ENCODE measurements around the gene TNPO3.

- TF ChIP-seq TCF7L2 (IDR thresholded peaks at IDR 0.05; ENCODE audit: borderline replicate concordance, extremely low read depth, insufficient read depth, insufficient read length) (no peak), EZH2 (IDR thresholded peaks at IDR 0.05) (no peak), CEBPB (IDR thresholded peaks at IDR 0.05; ENCODE audit: low read depth) (no peak), POLR2AphosphoS5 (IDR thresholded peaks at IDR 0.05; ENCODE audit: low read depth, low read length) (no peak), MAX (IDR thresholded peaks at IDR 0.05) (no peak), CBX3 (IDR thresholded peaks at IDR 0.05; ENCODE audit: low read depth) (no peak), RAD21 (IDR thresholded peaks at IDR 0.05; ENCODE audit: low read depth) (no peak)
- TF ChIP-seq, protein P1, sequence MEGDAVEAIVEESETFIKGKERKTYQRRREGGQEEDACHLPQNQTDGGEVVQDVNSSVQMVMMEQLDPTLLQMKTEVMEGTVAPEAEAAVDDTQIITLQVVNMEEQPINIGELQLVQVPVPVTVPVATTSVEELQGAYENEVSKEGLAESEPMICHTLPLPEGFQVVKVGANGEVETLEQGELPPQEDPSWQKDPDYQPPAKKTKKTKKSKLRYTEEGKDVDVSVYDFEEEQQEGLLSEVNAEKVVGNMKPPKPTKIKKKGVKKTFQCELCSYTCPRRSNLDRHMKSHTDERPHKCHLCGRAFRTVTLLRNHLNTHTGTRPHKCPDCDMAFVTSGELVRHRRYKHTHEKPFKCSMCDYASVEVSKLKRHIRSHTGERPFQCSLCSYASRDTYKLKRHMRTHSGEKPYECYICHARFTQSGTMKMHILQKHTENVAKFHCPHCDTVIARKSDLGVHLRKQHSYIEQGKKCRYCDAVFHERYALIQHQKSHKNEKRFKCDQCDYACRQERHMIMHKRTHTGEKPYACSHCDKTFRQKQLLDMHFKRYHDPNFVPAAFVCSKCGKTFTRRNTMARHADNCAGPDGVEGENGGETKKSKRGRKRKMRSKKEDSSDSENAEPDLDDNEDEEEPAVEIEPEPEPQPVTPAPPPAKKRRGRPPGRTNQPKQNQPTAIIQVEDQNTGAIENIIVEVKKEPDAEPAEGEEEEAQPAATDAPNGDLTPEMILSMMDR (IDR thresholded peaks at IDR 0.05 in 2 of 3, conservative IDR thresholded peaks at IDR 0.05 in 1 of 3; ENCODE audit: borderline replicate concordance in 1 of 3, insufficient read depth in 1 of 3, low read depth in 2 of 3, low read length in 2 of 3) = no peak
- TF ChIP-seq, protein P2, sequence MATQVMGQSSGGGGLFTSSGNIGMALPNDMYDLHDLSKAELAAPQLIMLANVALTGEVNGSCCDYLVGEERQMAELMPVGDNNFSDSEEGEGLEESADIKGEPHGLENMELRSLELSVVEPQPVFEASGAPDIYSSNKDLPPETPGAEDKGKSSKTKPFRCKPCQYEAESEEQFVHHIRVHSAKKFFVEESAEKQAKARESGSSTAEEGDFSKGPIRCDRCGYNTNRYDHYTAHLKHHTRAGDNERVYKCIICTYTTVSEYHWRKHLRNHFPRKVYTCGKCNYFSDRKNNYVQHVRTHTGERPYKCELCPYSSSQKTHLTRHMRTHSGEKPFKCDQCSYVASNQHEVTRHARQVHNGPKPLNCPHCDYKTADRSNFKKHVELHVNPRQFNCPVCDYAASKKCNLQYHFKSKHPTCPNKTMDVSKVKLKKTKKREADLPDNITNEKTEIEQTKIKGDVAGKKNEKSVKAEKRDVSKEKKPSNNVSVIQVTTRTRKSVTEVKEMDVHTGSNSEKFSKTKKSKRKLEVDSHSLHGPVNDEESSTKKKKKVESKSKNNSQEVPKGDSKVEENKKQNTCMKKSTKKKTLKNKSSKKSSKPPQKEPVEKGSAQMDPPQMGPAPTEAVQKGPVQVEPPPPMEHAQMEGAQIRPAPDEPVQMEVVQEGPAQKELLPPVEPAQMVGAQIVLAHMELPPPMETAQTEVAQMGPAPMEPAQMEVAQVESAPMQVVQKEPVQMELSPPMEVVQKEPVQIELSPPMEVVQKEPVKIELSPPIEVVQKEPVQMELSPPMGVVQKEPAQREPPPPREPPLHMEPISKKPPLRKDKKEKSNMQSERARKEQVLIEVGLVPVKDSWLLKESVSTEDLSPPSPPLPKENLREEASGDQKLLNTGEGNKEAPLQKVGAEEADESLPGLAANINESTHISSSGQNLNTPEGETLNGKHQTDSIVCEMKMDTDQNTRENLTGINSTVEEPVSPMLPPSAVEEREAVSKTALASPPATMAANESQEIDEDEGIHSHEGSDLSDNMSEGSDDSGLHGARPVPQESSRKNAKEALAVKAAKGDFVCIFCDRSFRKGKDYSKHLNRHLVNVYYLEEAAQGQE (IDR thresholded peaks at IDR 0.05; ENCODE audit: low read depth) = no peak
These were observed 1.1 kb upstream of the TNPO3 start for GRCh38 chr7:129055861-129056464.
